Measurements from ENCODE around the gene SMC1B. TPM values are rescaled to one million over a fixed set of nuclear protein-coding genes. Genes with fewer than 3 reads are reported as not detected.

The SMC1B gene
- total and polyA plus RNA-seq, 2 experiments from 2014 or later, result 0.10 TPM; not detected in 1

DNA sequence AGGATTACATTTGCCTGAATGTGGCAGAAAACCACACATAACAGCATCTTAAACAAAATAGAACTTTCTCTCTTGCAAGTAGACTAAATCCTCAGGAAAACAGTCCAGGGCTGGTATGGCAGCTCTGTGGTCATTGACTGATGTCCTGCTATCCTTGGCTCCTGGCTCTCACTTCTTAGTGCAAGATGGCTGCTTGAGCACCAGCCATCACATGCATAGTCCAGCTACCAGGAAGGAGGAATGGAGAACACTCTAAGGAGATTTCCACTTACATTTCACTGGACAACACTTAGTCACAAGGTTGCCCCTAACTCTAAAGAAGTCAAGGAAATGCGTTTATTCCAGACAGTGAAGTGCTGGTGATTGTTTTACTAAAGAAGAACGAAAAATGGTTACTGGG, 13.7 kb upstream of the SMC1B start:
- H3K36me3 ChIP-seq (replicated peaks; ENCODE audit: insufficient read depth, low read depth), result no peaks in the 10 kb centered on the region
- H3K4me3 ChIP-seq, result no peak overlapping the region
- no peak overlapping the region for H3K27ac ChIP-seq
- H3K9me2 ChIP-seq (replicated peaks; ENCODE audit: insufficient read depth), result no peaks in the 10 kb centered on the region
- TF ChIP-seq, protein P1, sequence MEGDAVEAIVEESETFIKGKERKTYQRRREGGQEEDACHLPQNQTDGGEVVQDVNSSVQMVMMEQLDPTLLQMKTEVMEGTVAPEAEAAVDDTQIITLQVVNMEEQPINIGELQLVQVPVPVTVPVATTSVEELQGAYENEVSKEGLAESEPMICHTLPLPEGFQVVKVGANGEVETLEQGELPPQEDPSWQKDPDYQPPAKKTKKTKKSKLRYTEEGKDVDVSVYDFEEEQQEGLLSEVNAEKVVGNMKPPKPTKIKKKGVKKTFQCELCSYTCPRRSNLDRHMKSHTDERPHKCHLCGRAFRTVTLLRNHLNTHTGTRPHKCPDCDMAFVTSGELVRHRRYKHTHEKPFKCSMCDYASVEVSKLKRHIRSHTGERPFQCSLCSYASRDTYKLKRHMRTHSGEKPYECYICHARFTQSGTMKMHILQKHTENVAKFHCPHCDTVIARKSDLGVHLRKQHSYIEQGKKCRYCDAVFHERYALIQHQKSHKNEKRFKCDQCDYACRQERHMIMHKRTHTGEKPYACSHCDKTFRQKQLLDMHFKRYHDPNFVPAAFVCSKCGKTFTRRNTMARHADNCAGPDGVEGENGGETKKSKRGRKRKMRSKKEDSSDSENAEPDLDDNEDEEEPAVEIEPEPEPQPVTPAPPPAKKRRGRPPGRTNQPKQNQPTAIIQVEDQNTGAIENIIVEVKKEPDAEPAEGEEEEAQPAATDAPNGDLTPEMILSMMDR (IDR thresholded peaks at IDR 0.05; ENCODE audit: poor library complexity), result no peak
- TF ChIP-seq EZH2 (IDR thresholded peaks at IDR 0.05; ENCODE audit: borderline replicate concordance) (no peak), EZH2phosphoT487 (IDR thresholded peaks at IDR 0.05; ENCODE audit: low read depth, severe bottlenecking, unreplicated experiment) (no peak)
- H3K4me1 ChIP-seq (ENCODE audit: insufficient read depth), result no peaks in the 10 kb centered on the region
- no peak overlapping the region for H3K4me2 ChIP-seq
- DNase-seq (ENCODE audit: low spot score), result no peak
- H4K20me1 ChIP-seq (ENCODE audit: insufficient read depth, poor library complexity, severe bottlenecking), result no peaks in the 10 kb centered on the region
- no peak overlapping the region for H2AFZ ChIP-seq
- no peaks in the 10 kb centered on the region for H3K27me3 ChIP-seq
- no peaks in the 10 kb centered on the region for H3K9me3 ChIP-seq (ENCODE audit: low read depth)
- no peaks in the 10 kb centered on the region for H3K79me2 ChIP-seq
- WGBS (ENCODE audit: low lambda C conversion rate, missing lambda C conversion rate), result 44% methylated on average over 2 of the region's 2 CpGs

DNA sequence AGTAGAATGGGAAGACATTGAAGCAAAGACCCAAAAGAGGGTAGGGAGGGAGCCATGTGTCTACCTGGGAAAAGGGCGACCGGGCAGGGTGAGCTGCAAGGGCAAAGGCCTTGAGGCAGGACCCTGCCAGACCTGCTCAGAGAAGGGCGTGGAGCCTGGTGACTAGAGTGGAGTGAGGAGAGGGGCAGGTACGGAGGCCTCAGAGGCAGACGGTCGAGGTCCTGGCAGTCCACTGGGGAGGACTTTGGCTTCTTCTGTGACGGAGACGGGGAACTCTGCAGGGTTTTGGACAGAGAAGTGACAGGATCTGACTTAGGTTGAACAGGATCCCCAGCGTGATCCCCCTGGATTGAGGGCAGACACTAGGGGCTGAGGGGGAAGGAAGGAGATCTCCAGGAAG, 13.0 kb upstream of the SMC1B start:
- Histone ChIP-seq H3K9me2 (replicated peaks; ENCODE audit: insufficient read depth) (no peaks in the 10 kb centered on the region), H3K79me2 (no peaks in the 10 kb centered on the region), H4K20me1 (ENCODE audit: insufficient read depth, poor library complexity, severe bottlenecking) (no peaks in the 10 kb centered on the region), H3K9me3 (ENCODE audit: low read depth) (no peaks in the 10 kb centered on the region), H3K36me3 (replicated peaks; ENCODE audit: insufficient read depth, low read depth) (no peaks in the 10 kb centered on the region), H3K27me3 (no peaks in the 10 kb centered on the region), H3K27ac (no peak overlapping the region), H2AFZ (no peak overlapping the region), H3K4me2 (no peak overlapping the region), H3K4me1 (ENCODE audit: insufficient read depth) (no peaks in the 10 kb centered on the region), H3K4me3 (no peak overlapping the region)
- TF ChIP-seq EZH2phosphoT487 (IDR thresholded peaks at IDR 0.05; ENCODE audit: low read depth, severe bottlenecking, unreplicated experiment) (no peak), EZH2 (IDR thresholded peaks at IDR 0.05; ENCODE audit: borderline replicate concordance) (no peak)
- TF ChIP-seq, protein P1 (IDR thresholded peaks at IDR 0.05; ENCODE audit: poor library complexity), result no peak
- 92% methylated on average over 9 of the region's 9 CpGs for WGBS (ENCODE audit: low lambda C conversion rate, missing lambda C conversion rate)
- no peak for DNase-seq (ENCODE audit: low spot score)

DNA sequence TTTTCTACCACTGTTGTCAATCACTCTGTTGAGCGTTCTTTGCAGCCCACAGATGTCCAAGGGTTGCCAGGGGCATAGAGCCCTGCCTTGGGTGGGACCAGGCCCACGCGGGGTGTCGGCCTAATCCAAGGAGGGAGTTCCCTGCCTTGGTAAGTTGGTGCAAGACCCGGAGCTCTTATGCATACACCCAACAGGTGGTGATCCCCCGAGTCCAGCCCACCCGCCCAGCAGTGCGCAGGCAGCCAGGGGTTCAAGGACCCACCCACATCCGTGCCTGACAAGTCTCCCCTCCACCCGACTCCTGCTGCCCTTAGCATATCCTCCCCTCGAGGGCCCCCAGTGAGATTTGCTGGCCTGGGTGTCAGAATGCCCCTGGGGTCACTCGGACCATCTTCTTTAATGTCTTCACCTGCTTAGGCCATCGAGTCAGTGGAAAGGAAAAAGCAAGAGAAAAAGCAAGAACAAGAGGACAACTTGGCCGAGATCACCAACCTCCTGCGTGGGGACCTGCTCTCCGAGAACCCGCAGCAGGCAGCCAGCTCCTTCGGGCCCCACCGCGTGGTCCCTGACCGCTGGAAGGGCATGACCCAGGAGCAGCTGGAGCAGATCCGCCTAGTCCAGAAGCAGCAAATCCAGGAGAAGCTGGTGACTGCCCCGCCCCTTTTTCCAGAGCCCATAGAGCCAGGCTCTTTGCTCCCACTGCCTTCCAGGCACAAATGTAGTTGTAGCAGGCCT, 12.3 kb upstream of the SMC1B start:
- Histone ChIP-seq H3K27ac (no peak overlapping the region), H3K4me3 (no peak overlapping the region), H3K36me3 (replicated peaks; ENCODE audit: insufficient read depth, low read depth) (no peaks in the 10 kb centered on the region), H3K79me2 (no peaks in the 10 kb centered on the region), H3K9me2 (replicated peaks; ENCODE audit: insufficient read depth) (no peaks in the 10 kb centered on the region), H4K20me1 (ENCODE audit: insufficient read depth, poor library complexity, severe bottlenecking) (no peaks in the 10 kb centered on the region), H3K4me1 (ENCODE audit: insufficient read depth) (no peaks in the 10 kb centered on the region), H3K4me2 (no peak overlapping the region), H3K9me3 (ENCODE audit: low read depth) (no peaks in the 10 kb centered on the region), H3K27me3 (no peaks in the 10 kb centered on the region), H2AFZ (no peak overlapping the region)
- TF ChIP-seq EZH2 (IDR thresholded peaks at IDR 0.05; ENCODE audit: borderline replicate concordance) (no peak), EZH2phosphoT487 (IDR thresholded peaks at IDR 0.05; ENCODE audit: low read depth, severe bottlenecking, unreplicated experiment) (no peak)
- TF ChIP-seq, protein P1 (IDR thresholded peaks at IDR 0.05; ENCODE audit: poor library complexity), result no peak
- 90% methylated on average over 23 of the region's 23 CpGs for WGBS (ENCODE audit: low lambda C conversion rate, missing lambda C conversion rate)
- DNase-seq (ENCODE audit: low spot score), result no peak

Data from hepatocyte (in vitro differentiated cells).